K562 (cell line): ENCODE measurements around the gene ASPHD2.

ENCODE experiments used
- ETV1 ChIP-seq: fragments of 450-650 bp; conservative IDR thresholded peaks from 2 replicates; pipeline ENCODE4 v1.6.1; 2016; ENCODE audit warnings: missing genetic modification characterization, control low read depth, low read depth, missing compliant biosample characterization
- MCM5 ChIP-seq: fragments of 450-650 bp; IDR thresholded peaks from 2 replicates; pipeline ENCODE4 v1.6.1; 2016; ENCODE audit warnings: low read depth
- POLR2A ChIP-seq: fragments of 450-650 bp; conservative IDR thresholded peaks from 2 replicates; pipeline ENCODE4 v1.6.1; 2016
- PYGO2 ChIP-seq: fragments of 450-650 bp; IDR thresholded peaks from 2 replicates; pipeline ENCODE4 v1.6.1; 2016; ENCODE audit warnings: mild to moderate bottlenecking, missing genetic modification characterization, moderate library complexity, missing compliant biosample characterization
- SMC3 ChIP-seq: conservative IDR thresholded peaks from 2 replicates; pipeline ENCODE4 v1.6.1; 2011; ENCODE audit warnings: low read depth, low read length, improper control_type of control experiment; ENCODE audit not compliant: insufficient read depth
- SPI1 ChIP-seq: IDR thresholded peaks from 2 replicates; pipeline ENCODE4 v1.6.1; 2011; ENCODE audit warnings: low read depth, low read length, control low read depth, borderline replicate concordance
- ZFP36 ChIP-seq: fragments of 150-350 bp; IDR thresholded peaks from 2 replicates; pipeline ENCODE4 v1.6.1; 2018; ENCODE audit warnings: low read length, low read depth; ENCODE audit not compliant: partially characterized antibody
- ZNF124 ChIP-seq: sonication (generic); formaldehyde crosslinking; IDR thresholded peaks from 2 replicates; pipeline ENCODE4 v1.8.1; 2022; ENCODE audit warnings: missing genetic modification reagents
- ZNF274 ChIP-seq: IDR thresholded peaks from 2 replicates; pipeline ENCODE4 v1.6.1; 2011; ENCODE audit warnings: low read depth, mild to moderate bottlenecking, low read length, moderate library complexity, borderline replicate concordance
- ZNF561 ChIP-seq: fragments of 450-650 bp; formaldehyde crosslinking; conservative IDR thresholded peaks from 2 replicates; pipeline ENCODE4 v1.4.0; 2020; ENCODE audit warnings: mild to moderate bottlenecking, moderate library complexity
- TF ChIP-seq, protein P1 (sequence below), 3 experiments: IDR thresholded peaks in 2 of 3; conservative IDR thresholded peaks in 1 of 3; 2 replicates each; pipeline ENCODE4 v1.5.1; 2011 to 2012; ENCODE audit warnings: low read length in 3 of 3, mild to moderate bottlenecking in 3 of 3, control low read depth in 2 of 3, improper control_type of control experiment in 1 of 3, inconsistent platforms in 1 of 3, low read depth in 1 of 3, mixed read lengths in 1 of 3, moderate library complexity in 1 of 3; ENCODE audit not compliant: insufficient read depth in 2 of 3
- TF ChIP-seq, protein P2 (sequence below): sonication (generic); formaldehyde crosslinking; IDR thresholded peaks from 2 replicates; pipeline ENCODE4 v1.5.0; 2020; ENCODE audit warnings: missing genetic modification reagents
- TF ChIP-seq, protein P3 (sequence below), 3 experiments: fragments of 200-800 bp in 1 of 3; sonication (Bioruptor generic) in 1 of 3; sonication (generic) in 1 of 3; formaldehyde crosslinking in 1 of 3; IDR thresholded peaks; 2 replicates each; pipeline versions ENCODE4 v1.6.1 to v1.8.0; 2016 to 2022; ENCODE audit warnings: mild to moderate bottlenecking in 2 of 3, missing compliant biosample characterization in 2 of 3, missing genetic modification characterization in 2 of 3, missing genetic modification reagents in 1 of 3

DNA sequence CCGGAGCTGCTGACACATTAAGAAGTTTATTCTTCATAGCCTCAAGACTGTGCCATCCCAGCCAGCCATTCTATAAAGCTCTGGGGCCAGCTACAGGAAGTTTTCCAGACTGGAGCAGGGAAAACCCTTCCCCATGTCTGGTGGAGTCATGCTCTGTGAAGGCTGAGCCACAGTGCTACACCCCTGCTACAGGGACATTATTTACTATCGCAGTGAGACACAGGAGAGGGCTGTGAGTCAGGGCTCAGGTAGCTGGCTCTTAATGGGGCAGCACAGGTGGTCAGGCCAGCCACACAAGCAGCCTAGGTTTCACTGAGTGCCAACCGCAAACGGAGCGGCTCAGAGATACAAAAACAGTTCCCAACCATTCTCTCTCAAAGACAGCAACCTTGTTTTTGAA lies 42.5 kb downstream of the ASPHD2 start:
- TF ChIP-seq SPI1 (no peak), ZNF561 (CRISPR knock-in tag) (no peak), ZFP36 (no peak), POLR2A (no peak), ZNF124 (no peak), ETV1 (no peak), PYGO2 (tag) (no peak), ZNF274 (no peak), SMC3 (no peak), MCM5 (no peak)
- TF ChIP-seq, protein P1, sequence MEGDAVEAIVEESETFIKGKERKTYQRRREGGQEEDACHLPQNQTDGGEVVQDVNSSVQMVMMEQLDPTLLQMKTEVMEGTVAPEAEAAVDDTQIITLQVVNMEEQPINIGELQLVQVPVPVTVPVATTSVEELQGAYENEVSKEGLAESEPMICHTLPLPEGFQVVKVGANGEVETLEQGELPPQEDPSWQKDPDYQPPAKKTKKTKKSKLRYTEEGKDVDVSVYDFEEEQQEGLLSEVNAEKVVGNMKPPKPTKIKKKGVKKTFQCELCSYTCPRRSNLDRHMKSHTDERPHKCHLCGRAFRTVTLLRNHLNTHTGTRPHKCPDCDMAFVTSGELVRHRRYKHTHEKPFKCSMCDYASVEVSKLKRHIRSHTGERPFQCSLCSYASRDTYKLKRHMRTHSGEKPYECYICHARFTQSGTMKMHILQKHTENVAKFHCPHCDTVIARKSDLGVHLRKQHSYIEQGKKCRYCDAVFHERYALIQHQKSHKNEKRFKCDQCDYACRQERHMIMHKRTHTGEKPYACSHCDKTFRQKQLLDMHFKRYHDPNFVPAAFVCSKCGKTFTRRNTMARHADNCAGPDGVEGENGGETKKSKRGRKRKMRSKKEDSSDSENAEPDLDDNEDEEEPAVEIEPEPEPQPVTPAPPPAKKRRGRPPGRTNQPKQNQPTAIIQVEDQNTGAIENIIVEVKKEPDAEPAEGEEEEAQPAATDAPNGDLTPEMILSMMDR (IDR thresholded peaks at IDR 0.05 in 2 of 3, conservative IDR thresholded peaks at IDR 0.05 in 1 of 3; ENCODE audit: insufficient read depth in 2 of 3, low read depth in 1 of 3, low read length in 3 of 3): no peak
- TF ChIP-seq, protein P2, sequence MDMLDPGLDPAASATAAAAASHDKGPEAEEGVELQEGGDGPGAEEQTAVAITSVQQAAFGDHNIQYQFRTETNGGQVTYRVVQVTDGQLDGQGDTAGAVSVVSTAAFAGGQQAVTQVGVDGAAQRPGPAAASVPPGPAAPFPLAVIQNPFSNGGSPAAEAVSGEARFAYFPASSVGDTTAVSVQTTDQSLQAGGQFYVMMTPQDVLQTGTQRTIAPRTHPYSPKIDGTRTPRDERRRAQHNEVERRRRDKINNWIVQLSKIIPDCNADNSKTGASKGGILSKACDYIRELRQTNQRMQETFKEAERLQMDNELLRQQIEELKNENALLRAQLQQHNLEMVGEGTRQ: no peak
- TF ChIP-seq, protein P3, sequence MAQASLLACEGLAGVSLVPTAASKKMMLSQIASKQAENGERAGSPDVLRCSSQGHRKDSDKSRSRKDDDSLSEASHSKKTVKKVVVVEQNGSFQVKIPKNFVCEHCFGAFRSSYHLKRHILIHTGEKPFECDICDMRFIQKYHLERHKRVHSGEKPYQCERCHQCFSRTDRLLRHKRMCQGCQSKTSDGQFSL (CRISPR knock-in tag; IDR thresholded peaks at IDR 0.05): no peak
- TF ChIP-seq, protein P3 (tag; IDR thresholded peaks at IDR 0.05): no peak
